ENCODE results near the gene NELFCD. TPM values are rescaled to one million over a fixed set of nuclear protein-coding genes. Genes with fewer than 3 reads are reported as not detected.

Gene NELFCD
- total RNA-seq, 1 experiment from 2014 or later, result 179 TPM

GRCh38 chr20:58987790-58988564 is 6.9 kb downstream of the NELFCD start:
- Mint-ChIP-seq H3K4me3 (ENCODE audit: low read depth, unreplicated experiment) (no peak overlapping the region), H3K36me3 (ENCODE audit: insufficient read depth, unreplicated experiment) (peaks cover 70% of the 10 kb centered on the region), H3K27ac (ENCODE audit: unreplicated experiment) (no peak overlapping the region), H3K27me3 (ENCODE audit: unreplicated experiment) (no peaks in the 10 kb centered on the region), H3K9me3 (ENCODE audit: low read depth, unreplicated experiment) (no peaks in the 10 kb centered on the region), H3K4me1 (ENCODE audit: low read depth, unreplicated experiment) (peaks cover 15% of the 10 kb centered on the region)
- CTCF ChIA-PET, result no interaction called here
- intact Hi-C loops (cut with micrococcal nuclease; ENCODE audit: unreplicated experiment), result loop anchor here (5.0 kb wide), 1 partner anchor 81 kb away; no protein-coding TSS in a partner anchor
- DNase-seq, result no peak
- no TSS peak for BruUV-seq (replicated peaks)
- TF ChIP-seq, protein P1, sequence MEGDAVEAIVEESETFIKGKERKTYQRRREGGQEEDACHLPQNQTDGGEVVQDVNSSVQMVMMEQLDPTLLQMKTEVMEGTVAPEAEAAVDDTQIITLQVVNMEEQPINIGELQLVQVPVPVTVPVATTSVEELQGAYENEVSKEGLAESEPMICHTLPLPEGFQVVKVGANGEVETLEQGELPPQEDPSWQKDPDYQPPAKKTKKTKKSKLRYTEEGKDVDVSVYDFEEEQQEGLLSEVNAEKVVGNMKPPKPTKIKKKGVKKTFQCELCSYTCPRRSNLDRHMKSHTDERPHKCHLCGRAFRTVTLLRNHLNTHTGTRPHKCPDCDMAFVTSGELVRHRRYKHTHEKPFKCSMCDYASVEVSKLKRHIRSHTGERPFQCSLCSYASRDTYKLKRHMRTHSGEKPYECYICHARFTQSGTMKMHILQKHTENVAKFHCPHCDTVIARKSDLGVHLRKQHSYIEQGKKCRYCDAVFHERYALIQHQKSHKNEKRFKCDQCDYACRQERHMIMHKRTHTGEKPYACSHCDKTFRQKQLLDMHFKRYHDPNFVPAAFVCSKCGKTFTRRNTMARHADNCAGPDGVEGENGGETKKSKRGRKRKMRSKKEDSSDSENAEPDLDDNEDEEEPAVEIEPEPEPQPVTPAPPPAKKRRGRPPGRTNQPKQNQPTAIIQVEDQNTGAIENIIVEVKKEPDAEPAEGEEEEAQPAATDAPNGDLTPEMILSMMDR (IDR thresholded peaks at IDR 0.05; ENCODE audit: unreplicated experiment), result no peak

DNA sequence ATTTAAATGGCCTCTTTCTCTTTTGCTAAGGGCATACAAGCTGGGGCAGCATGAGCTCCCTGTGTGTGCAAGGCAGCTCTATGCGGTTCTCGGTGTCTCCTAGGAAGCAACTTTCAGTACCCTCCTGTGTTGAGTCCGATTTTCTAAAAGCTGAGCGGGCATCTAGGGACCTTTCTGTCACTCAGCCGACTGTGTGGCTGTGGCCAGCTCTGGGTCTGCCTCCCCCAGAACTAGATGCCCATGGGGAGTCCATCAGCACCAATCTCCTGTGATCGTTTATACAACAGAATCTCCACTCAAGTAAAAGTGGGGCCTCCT is 7.5 kb downstream of the NELFCD start:
- H3K9me3 Mint-ChIP-seq (ENCODE audit: low read depth, unreplicated experiment), result no peaks in the 10 kb centered on the region
- CTCF ChIA-PET, result no interaction called here
- DNase-seq, result no peak
- no peaks in the 10 kb centered on the region for H3K27me3 Mint-ChIP-seq (ENCODE audit: unreplicated experiment)
- no TSS peak for BruUV-seq (replicated peaks)
- peaks cover 14% of the 10 kb centered on the region for H3K4me1 Mint-ChIP-seq (ENCODE audit: low read depth, unreplicated experiment)
- TF ChIP-seq, protein P1 (IDR thresholded peaks at IDR 0.05; ENCODE audit: unreplicated experiment), result no peak
- H3K36me3 Mint-ChIP-seq (ENCODE audit: insufficient read depth, unreplicated experiment), result peaks cover 64% of the 10 kb centered on the region
- no peak overlapping the region for H3K27ac Mint-ChIP-seq (ENCODE audit: unreplicated experiment)
- intact Hi-C loops (cut with micrococcal nuclease; ENCODE audit: unreplicated experiment), result loop anchor here (5.0 kb wide), 1 partner anchor 81 kb away; no protein-coding TSS in a partner anchor
- no peak overlapping the region for H3K4me3 Mint-ChIP-seq (ENCODE audit: low read depth, unreplicated experiment)

- Mint-ChIP-seq H3K36me3 (ENCODE audit: insufficient read depth, unreplicated experiment) (peaks cover 63% of the 10 kb centered on the region), H3K9me3 (ENCODE audit: low read depth, unreplicated experiment) (no peaks in the 10 kb centered on the region), H3K4me1 (ENCODE audit: low read depth, unreplicated experiment) (peaks cover 8% of the 10 kb centered on the region), H3K27ac (ENCODE audit: unreplicated experiment) (no peak overlapping the region), H3K27me3 (ENCODE audit: unreplicated experiment) (no peaks in the 10 kb centered on the region), H3K4me3 (ENCODE audit: low read depth, unreplicated experiment) (no peak overlapping the region)
- no TSS peak for BruUV-seq (replicated peaks)
- intact Hi-C loops (cut with micrococcal nuclease; ENCODE audit: unreplicated experiment), result loop anchor here (5.0 kb wide), 1 partner anchor 82 kb away; no protein-coding TSS in a partner anchor
- CTCF ChIA-PET, result no interaction called here
- TF ChIP-seq, protein P1 (IDR thresholded peaks at IDR 0.05; ENCODE audit: unreplicated experiment), result no peak
- no peak for DNase-seq
Measured at GRCh38 chr20:58989196-58989595, 8.1 kb downstream of the NELFCD start.

- CTCF ChIA-PET, result interaction anchor here (0.6 to 0.7 kb wide), 2 partner anchors 19 to 410 kb away, joined by 4 read pairs; no protein-coding TSS in a partner anchor
- Mint-ChIP-seq H3K36me3 (ENCODE audit: insufficient read depth, unreplicated experiment) (peaks cover 78% of the 10 kb centered on the region), H3K27me3 (ENCODE audit: unreplicated experiment) (no peaks in the 10 kb centered on the region), H3K4me1 (ENCODE audit: low read depth, unreplicated experiment) (peaks cover 9% of the 10 kb centered on the region), H3K27ac (ENCODE audit: unreplicated experiment) (no peak overlapping the region), H3K4me3 (ENCODE audit: low read depth, unreplicated experiment) (no peak overlapping the region), H3K9me3 (ENCODE audit: low read depth, unreplicated experiment) (no peaks in the 10 kb centered on the region)
- TF ChIP-seq, protein P1 (IDR thresholded peaks at IDR 0.05; ENCODE audit: unreplicated experiment), result no peak
- no TSS peak for BruUV-seq (replicated peaks)
- no peak for DNase-seq
- intact Hi-C loops (cut with micrococcal nuclease; ENCODE audit: unreplicated experiment), result no loop called here
Measured at GRCh38 chr20:58990651-58991445, 9.8 kb downstream of the NELFCD start.

Data from Calu3 (cell line).